Measurements from ENCODE around the gene GPR84.

- TF ChIP-seq CTCF (IDR thresholded peaks at IDR 0.05; ENCODE audit: borderline replicate concordance, extremely low read depth, low read length, poor library complexity, severe bottlenecking) (no peak), EZH2 (IDR thresholded peaks at IDR 0.05; ENCODE audit: borderline replicate concordance, low read depth, low read length, severe bottlenecking) (no peak)
Measured at GRCh38 chr12:54407183-54407905, 43.1 kb upstream of the GPR84 start.

All from DND-41 (cell line).